BE2C (cell line): ENCODE data around the gene DIPK2B.

Source experiments
- DNase-seq: peaks from one replicate; pipeline ENCODE4 v3.0.0-alpha.2; 2020
- H3K27me3 ChIP-seq: fragments of 250-450 bp; sonication (Bioruptor Pico); 2 replicates; pipeline ENCODE4 v1.5.1; 2020; ENCODE audit warnings: mild to moderate bottlenecking
- H3K36me3 ChIP-seq: fragments of 250-450 bp; sonication (Bioruptor Pico); 2 replicates; pipeline ENCODE4 v1.5.1; 2020; ENCODE audit warnings: mild to moderate bottlenecking
- H3K4me1 ChIP-seq: fragments of 250-450 bp; sonication (Bioruptor Pico); 2 replicates; pipeline ENCODE4 v1.5.1; 2020
- H3K4me3 ChIP-seq: 2 replicates; pipeline ENCODE4 v1.5.1; 2011; ENCODE audit warnings: low read depth, low read length
- H3K9me3 ChIP-seq: fragments of 250-450 bp; sonication (Bioruptor Pico); 2 replicates; pipeline ENCODE4 v1.5.1; 2020
- TF ChIP-seq, protein P1 (sequence below): IDR thresholded peaks from 2 replicates; pipeline ENCODE4 v1.5.1; 2012; ENCODE audit warnings: mild to moderate bottlenecking, low read depth, low read length

DIPK2B gene

DNA sequence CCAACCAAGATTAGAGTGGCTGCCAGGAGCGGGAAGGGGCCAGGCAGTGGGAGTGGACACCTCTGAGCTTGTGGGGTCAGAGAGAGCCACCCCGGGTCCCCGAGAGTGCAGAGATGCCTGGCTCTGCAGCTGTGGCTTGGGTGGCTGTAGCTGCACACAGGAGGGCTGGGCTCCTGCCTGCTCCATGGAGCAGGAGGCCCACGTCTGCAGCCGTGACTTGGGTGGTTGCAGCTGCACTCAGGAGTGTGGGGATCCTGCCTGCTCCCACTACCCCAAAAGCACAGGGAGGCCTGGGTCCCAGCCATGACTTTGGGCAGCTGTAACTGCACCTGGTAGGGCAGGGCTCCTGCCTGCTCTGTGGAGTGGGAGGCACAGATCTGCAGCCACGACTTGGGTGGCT lies 28.7 kb upstream of the DIPK2B start:
- DNase-seq, result no peak
- TF ChIP-seq, protein P1, sequence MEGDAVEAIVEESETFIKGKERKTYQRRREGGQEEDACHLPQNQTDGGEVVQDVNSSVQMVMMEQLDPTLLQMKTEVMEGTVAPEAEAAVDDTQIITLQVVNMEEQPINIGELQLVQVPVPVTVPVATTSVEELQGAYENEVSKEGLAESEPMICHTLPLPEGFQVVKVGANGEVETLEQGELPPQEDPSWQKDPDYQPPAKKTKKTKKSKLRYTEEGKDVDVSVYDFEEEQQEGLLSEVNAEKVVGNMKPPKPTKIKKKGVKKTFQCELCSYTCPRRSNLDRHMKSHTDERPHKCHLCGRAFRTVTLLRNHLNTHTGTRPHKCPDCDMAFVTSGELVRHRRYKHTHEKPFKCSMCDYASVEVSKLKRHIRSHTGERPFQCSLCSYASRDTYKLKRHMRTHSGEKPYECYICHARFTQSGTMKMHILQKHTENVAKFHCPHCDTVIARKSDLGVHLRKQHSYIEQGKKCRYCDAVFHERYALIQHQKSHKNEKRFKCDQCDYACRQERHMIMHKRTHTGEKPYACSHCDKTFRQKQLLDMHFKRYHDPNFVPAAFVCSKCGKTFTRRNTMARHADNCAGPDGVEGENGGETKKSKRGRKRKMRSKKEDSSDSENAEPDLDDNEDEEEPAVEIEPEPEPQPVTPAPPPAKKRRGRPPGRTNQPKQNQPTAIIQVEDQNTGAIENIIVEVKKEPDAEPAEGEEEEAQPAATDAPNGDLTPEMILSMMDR, result no peak
- Histone ChIP-seq H3K4me3 (no peak overlapping the region), H3K36me3 (no peaks in the 10 kb centered on the region), H3K27me3 (no peaks in the 10 kb centered on the region), H3K4me1 (no peaks in the 10 kb centered on the region), H3K9me3 (no peaks in the 10 kb centered on the region)

DNA sequence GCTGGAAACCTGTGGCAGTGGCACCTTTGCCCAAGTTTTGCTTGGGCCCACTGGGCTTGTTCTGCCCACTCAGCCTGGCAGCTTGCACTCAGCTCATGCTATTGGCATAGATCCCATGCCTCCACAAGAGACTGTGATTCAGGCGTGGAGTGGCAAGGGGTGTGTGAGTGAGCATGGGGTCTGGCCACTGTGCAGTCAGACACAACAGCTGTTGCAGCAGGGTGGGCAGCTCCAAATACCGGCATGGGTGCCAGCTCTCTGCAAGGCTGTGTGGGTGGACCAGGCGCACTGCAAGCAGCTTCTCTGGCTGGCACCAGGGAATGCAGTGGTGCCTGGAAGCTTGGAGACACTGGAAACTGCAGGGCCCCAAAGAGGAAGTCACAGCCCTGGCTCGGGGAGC lies 27.4 kb upstream of the DIPK2B start:
- H3K27me3 ChIP-seq, result no peaks in the 10 kb centered on the region
- DNase-seq, result no peak
- no peaks in the 10 kb centered on the region for H3K36me3 ChIP-seq
- H3K9me3 ChIP-seq, result no peaks in the 10 kb centered on the region
- TF ChIP-seq, protein P1, result no peak
- H3K4me1 ChIP-seq, result no peaks in the 10 kb centered on the region
- no peak overlapping the region for H3K4me3 ChIP-seq

DNA sequence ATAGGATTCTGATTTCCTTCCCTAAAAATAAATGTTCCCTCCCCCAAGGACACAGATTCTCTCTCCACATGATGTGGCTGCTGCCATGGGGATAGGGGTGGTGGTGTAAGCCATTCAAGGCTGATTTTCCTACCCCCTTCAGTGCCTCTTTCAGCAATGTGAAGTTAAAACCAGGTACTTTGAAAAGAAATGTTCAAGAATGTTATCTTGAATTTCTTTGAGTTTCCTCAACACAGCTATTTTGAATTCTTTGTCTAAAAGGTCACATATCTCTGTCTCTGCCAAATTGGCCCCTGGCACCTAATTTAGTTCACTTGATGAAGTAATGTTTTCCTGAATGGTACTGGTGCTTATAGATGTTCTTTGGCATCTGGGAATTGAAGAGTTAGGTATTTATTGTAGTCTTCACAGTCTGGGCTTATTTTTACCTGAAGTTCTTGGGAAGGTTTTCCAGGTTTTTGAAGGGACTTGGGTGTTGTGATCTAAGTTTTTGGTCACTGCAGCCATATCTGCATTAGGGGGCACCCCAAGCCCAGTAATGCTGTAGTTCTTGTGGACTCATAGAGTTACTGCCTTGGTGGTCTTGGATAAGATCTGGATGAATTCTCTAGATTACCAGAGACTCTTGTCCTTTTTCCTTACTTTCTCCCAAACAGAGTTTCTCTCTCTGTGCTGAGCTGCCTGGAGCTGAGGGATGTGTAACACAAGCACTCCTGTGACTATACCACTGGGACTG lies 7.6 kb upstream of the DIPK2B start:
- Histone ChIP-seq H3K9me3 (no peaks in the 10 kb centered on the region), H3K36me3 (no peaks in the 10 kb centered on the region), H3K27me3 (no peaks in the 10 kb centered on the region), H3K4me1 (no peaks in the 10 kb centered on the region), H3K4me3 (no peak overlapping the region)
- TF ChIP-seq, protein P1, result no peak
- DNase-seq, result no peak

DNA sequence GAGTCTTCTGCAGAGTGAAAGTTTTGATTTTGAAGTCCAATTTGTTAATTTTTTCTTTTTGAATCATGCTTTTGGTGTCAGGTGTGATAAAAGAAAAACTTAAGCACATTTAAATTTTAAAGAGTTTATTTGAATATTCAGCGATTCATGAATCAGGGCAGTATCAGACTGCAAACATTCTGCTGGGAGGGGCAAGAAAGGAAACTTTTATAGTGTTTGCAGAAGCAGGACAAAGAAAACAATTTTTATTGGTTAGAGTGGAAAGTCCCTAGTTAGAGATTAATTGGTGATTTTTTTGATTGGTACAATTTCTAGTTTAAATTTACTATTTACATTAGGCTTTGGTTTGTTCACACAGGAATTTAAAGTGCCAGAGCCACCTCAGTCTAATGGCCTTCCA lies 1.5 kb upstream of the DIPK2B start:
- TF ChIP-seq, protein P1, result no peak
- H3K4me1 ChIP-seq, result no peaks in the 10 kb centered on the region
- DNase-seq, result no peak

DNA sequence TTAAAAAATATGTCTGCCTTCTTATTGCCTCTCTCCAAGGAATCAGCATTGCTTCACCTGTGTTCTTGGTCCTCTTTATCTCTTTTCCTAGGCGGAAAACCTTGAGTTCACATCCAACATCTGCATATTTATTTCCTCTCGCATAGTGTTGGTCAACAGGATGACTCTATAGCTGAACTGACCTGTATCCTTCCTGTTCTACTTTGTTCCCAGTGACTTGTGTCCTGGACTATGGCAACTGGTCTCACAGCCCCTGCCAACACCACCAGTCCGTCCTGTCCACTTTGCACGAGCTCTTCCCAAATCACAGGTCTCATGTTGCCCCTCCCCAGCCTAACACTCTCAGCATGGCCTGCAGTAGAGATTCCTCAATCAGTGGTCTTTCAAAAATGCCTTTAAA lies 2.0 kb downstream of the DIPK2B start:
- no peak for DNase-seq
- TF ChIP-seq, protein P1, result no peak
- Histone ChIP-seq H3K27me3 (no peaks in the 10 kb centered on the region; the same call in 1 of the 2 replicates), H3K4me3 (no peak overlapping the region), H3K4me1 (no peaks in the 10 kb centered on the region), H3K9me3 (no peaks in the 10 kb centered on the region), H3K36me3 (no peaks in the 10 kb centered on the region)

More for the DNA sequence above, 1.5 kb upstream of the DIPK2B start:
- H3K9me3 ChIP-seq, result no peaks in the 10 kb centered on the region
- no peaks in the 10 kb centered on the region; the same call in 1 of the 2 replicates for H3K27me3 ChIP-seq
- no peak overlapping the region for H3K4me3 ChIP-seq
- no peaks in the 10 kb centered on the region for H3K36me3 ChIP-seq

DNA sequence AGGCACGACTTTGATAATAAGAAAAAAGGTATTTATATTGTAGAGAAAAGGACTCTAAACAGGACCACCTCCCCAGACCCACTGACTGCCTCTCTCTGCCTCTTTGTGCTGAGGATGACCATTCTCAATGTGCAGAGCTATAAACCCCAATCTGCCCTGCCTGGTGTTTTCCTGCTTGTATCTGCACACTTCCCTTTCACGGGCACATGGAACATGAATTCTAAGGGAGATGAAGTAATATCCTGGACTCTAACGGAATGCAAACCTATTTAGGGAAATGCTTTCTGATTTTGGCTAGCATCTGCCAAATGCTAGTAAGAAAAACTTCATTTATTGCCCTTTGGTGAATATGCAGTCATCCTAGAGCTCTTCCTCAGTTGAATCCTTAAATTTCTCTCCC lies 2.4 kb downstream of the DIPK2B start:
- Histone ChIP-seq H3K36me3 (no peaks in the 10 kb centered on the region), H3K27me3 (no peaks in the 10 kb centered on the region; the same call in 1 of the 2 replicates), H3K9me3 (no peaks in the 10 kb centered on the region), H3K4me1 (no peaks in the 10 kb centered on the region), H3K4me3 (no peak overlapping the region)
- TF ChIP-seq, protein P1, result no peak
- no peak for DNase-seq
